ENCODE data around the gene ROCK2.

ROCK2 gene

DNA sequence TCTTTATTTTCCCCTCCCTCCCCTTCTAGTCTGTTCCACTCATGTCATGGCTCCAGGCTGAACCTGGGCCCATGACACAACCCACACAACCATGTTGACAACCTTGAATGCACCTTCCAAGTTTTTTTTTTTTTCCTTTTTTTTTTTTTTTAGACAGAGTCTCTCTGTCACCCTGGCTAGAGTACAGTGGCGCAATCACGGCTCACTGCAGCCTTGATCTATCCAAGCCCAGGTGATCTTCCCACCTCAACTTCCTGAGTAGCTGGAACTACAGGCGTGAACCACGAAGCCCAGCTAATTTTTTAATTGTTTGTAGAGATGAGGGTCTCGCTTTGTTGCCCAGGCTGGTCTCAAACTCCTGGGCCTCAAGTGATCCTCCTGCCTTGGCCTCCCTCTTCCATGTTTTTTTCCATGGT is 21.9 kb upstream of the ROCK2 start:
- no peak for DNase-seq

DNA sequence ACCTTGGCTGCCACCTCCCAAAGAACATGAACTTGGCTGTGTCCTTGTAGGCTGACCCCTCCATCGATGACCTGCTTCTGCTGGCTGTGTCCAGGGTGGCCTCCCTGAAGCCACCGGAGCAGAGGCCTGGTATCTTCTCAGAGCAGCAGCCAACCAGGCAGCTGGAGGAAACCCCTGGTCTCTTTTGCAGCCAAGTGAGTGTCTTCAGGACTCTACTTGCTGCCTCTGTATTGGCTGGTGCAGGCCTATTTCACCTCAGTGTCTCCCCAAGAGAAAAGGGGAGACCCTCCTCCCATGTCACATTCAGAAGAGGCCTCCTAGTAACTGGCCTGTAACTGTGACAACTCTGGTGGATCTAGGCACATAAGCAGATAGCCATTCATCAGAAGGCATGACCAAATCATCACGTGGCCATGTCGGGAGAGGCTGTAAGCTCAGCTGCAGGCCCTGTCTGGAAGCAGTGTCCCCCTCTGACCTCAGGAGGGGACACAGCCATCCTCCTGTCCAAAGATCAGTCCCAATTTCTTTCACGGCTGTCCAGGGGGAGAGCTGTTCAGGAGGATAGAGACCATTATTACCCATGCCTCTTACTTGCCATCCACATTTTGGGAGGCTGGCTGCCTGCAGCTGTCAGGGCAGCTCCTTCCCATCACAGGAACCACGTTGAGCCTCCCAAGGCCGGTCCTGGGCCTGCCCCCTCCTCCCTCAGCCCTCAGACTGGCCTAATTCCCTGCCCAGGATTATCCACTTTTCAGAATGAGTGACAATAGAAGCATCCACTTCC is 20.9 kb upstream of the ROCK2 start:
- DNase-seq = no peak

- DNase-seq = no peak
Observed at GRCh38 chr2:11364565-11364887, 20.1 kb upstream of the ROCK2 start.

DNA sequence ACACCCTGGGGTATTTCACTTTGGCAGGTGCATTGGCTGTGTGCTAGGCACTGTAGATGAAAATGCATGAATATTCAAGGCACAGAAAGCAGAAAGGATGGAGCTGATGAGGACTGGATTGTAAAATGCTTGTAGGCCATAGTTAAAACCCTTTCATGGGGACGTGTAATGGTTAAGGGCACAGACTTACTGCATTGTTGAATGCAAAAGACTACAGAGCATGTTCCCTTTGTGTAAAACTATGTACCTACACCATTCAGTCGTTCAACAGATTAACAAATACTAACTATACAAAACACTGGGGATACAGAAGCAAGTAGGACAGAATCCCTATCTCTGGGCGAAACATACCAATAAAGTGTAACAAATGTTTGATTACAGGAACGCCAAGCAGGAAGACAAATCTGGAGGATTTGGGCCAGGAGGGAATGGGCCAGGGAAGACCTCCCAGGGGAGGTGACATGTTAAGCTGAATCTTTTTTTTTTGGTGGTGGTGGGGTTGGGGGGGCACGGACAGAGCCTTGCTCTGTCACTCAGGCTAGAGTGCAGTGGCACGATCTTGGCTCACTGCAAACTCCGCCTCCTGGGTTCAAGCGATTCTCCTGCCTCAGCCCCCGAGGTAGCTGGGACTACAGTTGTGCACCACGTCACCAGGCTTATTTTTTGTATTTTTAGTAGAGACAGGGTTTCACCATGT is 19.6 kb upstream of the ROCK2 start:
- no peak for DNase-seq

GRCh38 chr2:11359865-11360264 is 15.4 kb upstream of the ROCK2 start:
- DNase-seq = no peak

DNA sequence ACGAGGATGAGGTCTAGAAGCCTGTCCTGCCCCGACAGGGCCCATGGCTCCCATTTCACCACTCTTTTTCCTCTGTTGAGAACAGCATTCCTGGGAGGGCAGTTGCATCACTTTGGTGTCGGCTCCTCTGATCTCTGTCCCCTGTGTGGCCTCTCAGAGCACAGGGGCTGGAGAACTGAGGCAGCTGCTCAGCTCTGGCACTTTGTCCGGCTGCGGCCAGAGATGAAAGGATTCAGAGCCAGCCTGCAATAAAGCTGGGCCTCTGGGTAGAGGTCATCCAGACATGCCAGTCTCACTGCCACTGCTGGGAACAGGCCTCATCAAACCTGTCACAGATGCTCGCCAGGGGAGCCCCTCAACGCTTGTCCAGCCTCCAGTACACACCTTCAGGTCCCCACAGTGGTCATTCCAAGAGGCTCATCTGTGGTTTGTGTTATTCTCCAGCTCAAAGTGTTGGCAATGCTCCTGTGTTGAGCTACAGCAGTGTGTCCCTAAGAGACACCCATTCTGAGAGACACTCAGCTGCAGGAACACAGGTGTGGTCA is 13.1 kb upstream of the ROCK2 start:
- DNase-seq = no peak

- no peak for DNase-seq
Observed at GRCh38 chr2:11356764-11357163, 12.3 kb upstream of the ROCK2 start.

- DNase-seq = no peak
Observed at GRCh38 chr2:11355194-11356053, 11.0 kb upstream of the ROCK2 start.

GRCh38 chr2:11354363-11355154 is 10.1 kb upstream of the ROCK2 start:
- no peak for DNase-seq

DNA sequence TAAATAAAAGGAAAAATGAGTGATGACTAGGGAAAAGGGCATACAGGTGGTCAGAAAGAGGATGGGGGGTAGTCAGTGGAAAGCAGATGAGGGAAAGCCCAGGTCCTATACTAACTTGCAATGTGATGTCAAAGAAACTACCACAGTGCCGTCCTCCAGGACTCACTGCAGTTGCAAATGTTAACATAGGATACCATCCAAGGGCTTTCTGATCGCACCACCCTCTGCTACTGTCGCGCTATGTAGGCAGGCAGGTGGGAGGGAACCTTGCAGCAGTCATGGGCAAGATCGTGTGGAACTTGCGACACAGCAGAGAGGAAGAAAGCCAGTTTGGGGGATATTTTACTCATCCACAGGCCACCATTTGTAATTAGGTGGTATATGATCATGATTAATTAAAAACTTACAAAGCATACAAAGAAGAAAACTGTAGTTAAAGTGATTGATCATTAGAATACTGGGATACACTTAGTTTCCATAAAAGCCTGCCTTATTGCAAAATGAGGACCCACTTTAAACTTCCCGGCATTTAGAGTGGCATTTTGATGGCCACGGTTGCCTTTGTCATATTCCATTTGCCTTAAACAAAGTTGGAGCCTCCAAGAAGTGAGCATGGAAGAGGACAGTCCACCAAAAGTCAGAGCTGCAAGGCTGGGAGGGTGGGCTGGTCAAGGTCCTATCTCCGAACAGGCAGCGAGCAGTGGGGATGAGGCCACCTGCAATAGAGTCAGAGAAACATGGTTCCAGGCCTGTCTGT is 8.5 kb upstream of the ROCK2 start:
- DNase-seq = no peak

DNA sequence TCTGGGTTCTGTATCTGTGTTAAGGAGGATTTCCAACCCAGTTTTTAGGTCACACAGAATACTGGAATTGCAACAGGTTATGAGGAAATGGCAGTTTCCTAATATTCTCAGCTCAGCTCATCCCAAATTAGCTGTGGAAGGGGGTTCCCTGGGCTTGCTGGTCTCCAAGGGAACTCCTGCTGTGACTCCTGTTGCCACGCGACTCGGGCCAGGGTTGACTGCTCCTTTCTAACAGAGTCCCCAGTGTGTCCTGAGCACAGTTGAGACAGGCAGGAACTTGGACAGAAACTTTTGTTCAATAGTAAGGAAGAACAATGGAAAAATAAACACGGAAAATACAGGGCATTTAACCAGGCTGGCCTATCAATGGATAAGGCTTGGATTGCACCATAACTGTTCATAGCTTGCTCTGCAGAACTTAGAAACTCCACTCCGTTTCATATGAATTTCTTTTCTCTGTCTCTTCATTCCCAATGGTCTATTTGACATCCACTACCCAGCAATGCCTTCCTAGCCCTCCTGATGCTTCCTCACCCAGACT is 3.8 kb upstream of the ROCK2 start:
- DNase-seq = no peak

- no peak for DNase-seq
Observed at GRCh38 chr2:11347403-11347959, 3.0 kb upstream of the ROCK2 start.

- DNase-seq = no peak
Observed at GRCh38 chr2:11346023-11346482, 1.6 kb upstream of the ROCK2 start.

DNA sequence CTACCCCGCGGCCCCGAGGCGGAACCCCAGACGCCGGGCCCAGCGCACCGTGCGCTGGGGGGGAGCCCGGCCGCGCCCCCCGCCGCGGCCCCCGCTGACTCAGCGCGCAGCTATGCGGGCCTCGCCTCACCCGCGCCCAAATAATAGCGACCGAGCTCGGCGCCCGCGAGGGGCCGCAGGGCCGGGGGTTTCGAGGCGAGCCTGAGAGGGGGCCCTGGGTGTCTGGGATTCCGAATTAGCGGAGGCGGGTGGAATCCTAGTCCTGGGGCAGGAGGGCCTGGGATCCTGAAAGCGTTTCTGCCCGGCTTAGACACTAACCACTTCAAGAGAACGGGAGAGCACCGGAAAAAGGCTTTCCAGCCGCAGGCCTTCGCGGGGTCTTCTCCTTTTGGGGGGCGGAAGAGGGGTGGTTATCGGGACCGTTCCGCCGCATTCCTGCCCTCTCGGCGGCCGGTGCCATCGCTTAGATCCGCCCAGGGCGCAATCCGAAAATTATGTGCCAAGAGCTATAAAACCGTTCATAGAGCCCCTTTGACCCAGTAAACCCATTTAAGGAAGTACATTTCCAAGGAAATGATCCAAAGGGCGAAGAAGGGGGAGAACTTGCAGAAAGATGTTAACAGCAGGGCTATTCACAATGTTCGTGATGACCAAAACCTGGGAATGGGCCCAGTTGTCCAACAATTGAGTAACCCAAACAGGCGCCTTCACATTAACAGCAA is 681 bp upstream of the ROCK2 start:
- DNase-seq = no peak

- DNase-seq = no peak
Observed at GRCh38 chr2:11343650-11344341, 640 bp downstream of the ROCK2 start.

GRCh38 chr2:11343368-11343649 is 1.1 kb downstream of the ROCK2 start:
- DNase-seq = no peak

DNA sequence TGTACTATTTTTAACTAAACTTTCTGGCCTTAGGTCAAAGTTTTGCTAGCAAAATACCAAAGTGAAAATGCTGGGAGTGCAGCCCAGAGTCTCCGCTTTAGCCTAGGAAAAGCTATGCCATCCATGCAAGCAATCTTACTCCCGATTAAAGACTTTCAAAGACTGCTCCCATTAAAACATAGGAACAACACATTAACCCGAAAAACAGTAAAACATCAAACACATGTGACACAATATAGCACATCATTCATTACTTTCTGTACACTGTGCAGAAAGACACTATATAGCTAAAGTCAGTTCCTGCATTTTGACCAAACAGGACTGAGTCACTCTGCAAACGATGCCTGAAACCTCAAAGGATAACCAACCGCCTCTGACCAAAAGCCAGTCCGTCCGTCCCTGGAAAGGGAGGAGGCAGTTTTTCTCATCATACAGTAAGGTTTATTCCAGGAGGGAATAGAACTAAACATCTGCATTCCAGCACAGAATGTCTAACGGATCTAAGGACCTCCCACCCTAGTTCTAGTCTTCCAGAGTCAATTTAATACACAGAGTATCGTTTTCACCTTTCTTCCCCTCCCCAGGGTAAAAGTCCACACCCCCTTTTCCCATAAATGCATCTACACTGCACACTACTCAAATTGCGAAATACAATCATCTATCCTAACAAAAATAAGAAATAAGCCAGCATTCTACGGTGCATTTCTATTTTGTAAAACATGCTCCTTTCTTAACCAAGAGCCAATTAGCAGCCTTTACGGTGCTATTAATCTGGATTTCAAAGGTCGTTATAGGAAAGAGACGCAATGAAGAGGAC is 1.7 kb downstream of the ROCK2 start:
- no peak for DNase-seq

DNA sequence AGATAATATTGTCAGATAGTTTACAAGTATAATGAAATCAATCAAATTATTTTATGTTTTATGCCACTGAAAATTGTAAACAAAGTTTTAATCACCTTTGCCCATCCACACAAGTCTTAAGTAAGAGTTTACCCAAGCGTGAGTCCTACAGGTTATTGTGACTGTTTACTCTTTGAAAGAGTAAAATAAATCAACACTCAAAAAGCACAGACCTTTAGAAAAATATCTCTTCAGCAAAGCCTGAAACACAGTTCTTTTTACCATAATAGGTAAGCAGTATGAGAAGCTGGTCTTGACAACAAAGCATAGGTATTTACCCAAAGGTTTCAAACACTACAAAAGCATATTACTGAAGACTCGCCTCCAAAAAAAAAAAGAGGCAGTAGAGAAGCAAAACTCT is 3.7 kb downstream of the ROCK2 start:
- DNase-seq = no peak

- DNase-seq = no peak
Observed at GRCh38 chr2:11339508-11340083, 4.8 kb downstream of the ROCK2 start.
